NT2/D1 (cell line): ENCODE measurements around the gene SYNPO.

Experiments
- SUZ12 ChIP-seq: IDR thresholded peaks from 2 replicates; pipeline ENCODE4 v1.6.1; 2011; ENCODE audit not compliant: insufficient read length, insufficient read depth; ENCODE audit errors: extremely low read depth
- YY1 ChIP-seq: IDR thresholded peaks from 2 replicates; pipeline ENCODE4 v1.6.1; 2011; ENCODE audit not compliant: insufficient read length, insufficient read depth
- ZNF274 ChIP-seq: IDR thresholded peaks from 2 replicates; pipeline ENCODE4 v1.6.1; 2011; ENCODE audit warnings: mild to moderate bottlenecking, low read depth, low read length

DNA sequence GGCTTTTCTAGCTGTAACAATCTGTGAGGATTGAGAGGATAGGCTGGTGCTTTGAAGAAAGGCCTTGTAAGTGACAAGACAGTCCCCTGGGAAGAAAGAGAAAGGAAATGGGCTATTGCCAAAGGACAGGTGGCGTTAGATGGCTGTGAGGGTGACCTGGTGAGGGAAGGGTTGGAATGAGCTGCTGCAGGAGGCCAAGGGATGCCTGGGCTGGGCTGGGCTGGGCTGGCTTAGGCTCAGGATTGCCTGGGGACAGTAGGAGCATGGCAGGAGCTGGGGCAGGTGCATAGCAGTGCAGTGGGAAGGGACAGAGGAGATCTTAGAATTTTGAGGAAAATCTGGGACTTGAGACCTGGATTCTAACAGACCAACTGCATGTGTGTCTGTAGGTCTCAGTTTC lies 10.9 kb downstream of the SYNPO start:
- no peak for TF ChIP-seq ZNF274
- TF ChIP-seq YY1 = no peak
- no peak for TF ChIP-seq SUZ12
